K562 (cell line): ENCODE data around the gene RAD51AP2. TPM values are rescaled to one million over a fixed set of nuclear protein-coding genes. Genes with fewer than 3 reads are reported as not detected.

Source experiments
- ATAC-seq: fragments of 200-7000 bp; cut with Tn5 transposase; 3 replicates; pipeline ENCODE4 v1.9.1; 2020; ENCODE audit warnings: moderate library complexity
- BruUV-seq: library from RNA; stranded (reverse); fragments of 400-500 nt; replicated peaks from 2 replicates; lab custom pipeline; 2021; lab: Mats Ljungman, UMichigan
- CTCF ChIA-PET: fragments of 300-600 bp; formaldehyde crosslinking; extraction: SDS; loops from one replicate; lab custom pipeline; 2021; ENCODE audit warnings: low intra/inter-chr PET ratio; lab: Yijun Ruan, JAX
- POLR2A ChIA-PET: fragments of 300-600, 350-650 bp; sonication (Branson Sonifier 250); formaldehyde crosslinking; extraction: SDS; loops from one replicate; lab custom pipeline; 2021; ENCODE audit warnings: antibody characterized with exemption, inconsistent platforms; lab: Yijun Ruan, JAX
- DNase-seq, 4 experiments: peaks; one replicate each; pipeline versions ENCODE4 v3.0.0 to v3.0.0-alpha.2; 2011 to 2018; ENCODE audit warnings: low spot score in 3 of 4, mixed read lengths in 3 of 4; ENCODE audit errors: extremely low read depth in 1 of 4
- FAIRE-seq: peaks from 2 replicates; lab custom pipeline; 2011; peaks lifted over from hg19 to GRCh38; lab: Jason Lieb, UNC
- H2AFZ ChIP-seq: 2 replicates; pipeline ENCODE4 v1.6.0; 2011; ENCODE audit warnings: low read depth, low read length, control low read depth, inconsistent platforms
- H3K27ac ChIP-seq: fragments of 200-600 bp; 3 replicates; pipeline ENCODE4 v1.8.0; 2011; ENCODE audit warnings: low read depth, mild to moderate bottlenecking, control low read depth, inconsistent platforms, low read length, moderate library complexity, mixed read lengths; ENCODE audit errors: extremely low read depth
- H3K27me3 ChIP-seq, 2 experiments: fragments of 300-600 bp in 1 of 2; 2 replicates in 1 of 2; 3 replicates in 1 of 2; pipeline versions ENCODE4 v1.6.0 to v1.8.0; 2011; ENCODE audit warnings: inconsistent platforms in 2 of 2, low read length in 2 of 2, mild to moderate bottlenecking in 1 of 2, mixed read lengths in 1 of 2, moderate library complexity in 1 of 2; ENCODE audit not compliant: control insufficient read depth in 2 of 2, insufficient read depth in 2 of 2
- H3K36me3 ChIP-seq: fragments of 300-600 bp; 3 replicates; pipeline ENCODE4 v1.8.0; 2011; ENCODE audit warnings: mild to moderate bottlenecking, low read length, inconsistent platforms; ENCODE audit not compliant: control insufficient read depth, insufficient read depth
- H3K4me1 ChIP-seq, 2 experiments: fragments of 200-600 bp in 1 of 2; replicated peaks in 1 of 2; 2 replicates in 1 of 2; 3 replicates in 1 of 2; pipeline versions ENCODE4 v1.5.1 to v1.8.0; 2011; ENCODE audit warnings: inconsistent platforms in 2 of 2, low read length in 2 of 2, mild to moderate bottlenecking in 1 of 2, mixed read lengths in 1 of 2, moderate library complexity in 1 of 2; ENCODE audit not compliant: control insufficient read depth in 2 of 2, insufficient read depth in 2 of 2
- H3K4me2 ChIP-seq: 2 replicates; pipeline ENCODE4 v1.6.1; 2011; ENCODE audit warnings: low read length, control low read depth, inconsistent platforms, mixed read lengths; ENCODE audit not compliant: insufficient read depth
- H3K4me3 ChIP-seq: fragments of 200-600 bp; sonication (generic), shearing (Covaris generic); 2 replicates; pipeline ENCODE4 v1.5.1; 2016; ENCODE audit warnings: control low read depth, inconsistent platforms
- H3K79me2 ChIP-seq: fragments of 200-600 bp; 3 replicates; pipeline ENCODE4 v1.8.0; 2011; ENCODE audit warnings: low read length, inconsistent platforms; ENCODE audit not compliant: control insufficient read depth, insufficient read depth
- H3K9ac ChIP-seq, 2 experiments: 2 replicates each; pipeline versions ENCODE4 v1.6.0 to v1.6.1; 2011; ENCODE audit warnings: low read depth in 2 of 2, low read length in 2 of 2, control low read depth in 1 of 2, inconsistent platforms in 1 of 2, mild to moderate bottlenecking in 1 of 2, mixed read lengths in 1 of 2; ENCODE audit not compliant: insufficient read depth in 1 of 2
- H3K9me1 ChIP-seq: one replicate; pipeline ENCODE4 v1.6.0; 2011; ENCODE audit warnings: inconsistent platforms, mild to moderate bottlenecking, low read length, moderate library complexity; ENCODE audit not compliant: control insufficient read depth, insufficient read depth
- H3K9me3 ChIP-seq: replicated peaks from 2 replicates; pipeline ENCODE4 v1.5.1; 2011; ENCODE audit warnings: low read depth, low read length, inconsistent platforms; ENCODE audit not compliant: control insufficient read depth, insufficient read depth
- H4K20me1 ChIP-seq: replicated peaks from 2 replicates; pipeline ENCODE4 v1.6.1; 2011; ENCODE audit warnings: low read length, inconsistent platforms, mixed read lengths; ENCODE audit not compliant: control insufficient read depth, insufficient read depth
- ASH1L ChIP-seq: fragments of 450-650 bp; IDR thresholded peaks from 2 replicates; pipeline ENCODE4 v1.6.1; 2018; ENCODE audit warnings: borderline replicate concordance, mild to moderate bottlenecking, low read depth; ENCODE audit not compliant: partially characterized antibody
- CBX2 ChIP-seq: fragments of 200-600 bp; sonication (generic); IDR thresholded peaks from one replicate; pipeline ENCODE4 v1.6.1; 2012; ENCODE audit warnings: mild to moderate bottlenecking, low read length, inconsistent platforms; ENCODE audit not compliant: insufficient read depth, poor library complexity, severe bottlenecking
- CBX8 ChIP-seq: fragments of 200-600 bp; sonication (generic); IDR thresholded peaks from 2 replicates; pipeline ENCODE4 v1.6.1; 2012; ENCODE audit warnings: borderline replicate concordance, mixed run types, low read depth, mild to moderate bottlenecking, moderate library complexity, mixed read lengths, low read length, control low read depth, inconsistent platforms; ENCODE audit not compliant: poor library complexity, severe bottlenecking; ENCODE audit errors: extremely low read depth
- FOSL1 ChIP-seq: fragments of 200-800 bp; sonication (Bioruptor generic); conservative IDR thresholded peaks from 2 replicates; pipeline ENCODE4 v1.6.1; 2016; ENCODE audit warnings: missing genetic modification characterization, missing compliant biosample characterization
- HMGN3 ChIP-seq: IDR thresholded peaks from 2 replicates; pipeline ENCODE4 v1.6.1; 2011; ENCODE audit warnings: borderline replicate concordance, low read depth, mild to moderate bottlenecking, mixed read lengths, low read length; ENCODE audit not compliant: insufficient read length; ENCODE audit errors: extremely low read depth
- RBM14 ChIP-seq: fragments of 200-400 bp; formaldehyde crosslinking; IDR thresholded peaks from 2 replicates; pipeline ENCODE4 v1.6.1; 2018; ENCODE audit warnings: low read depth, mild to moderate bottlenecking, low read length, moderate library complexity, borderline replicate concordance; ENCODE audit not compliant: insufficient read depth
- THRA ChIP-seq: fragments of 450-650 bp; IDR thresholded peaks from 2 replicates; pipeline ENCODE4 v1.6.1; 2017; ENCODE audit warnings: mild to moderate bottlenecking, moderate library complexity
- TRIM24 ChIP-seq, 2 experiments: fragments of 450-650 bp; IDR thresholded peaks; 2 replicates each; pipeline ENCODE4 v1.6.1; 2016
- ZNF699 ChIP-seq: fragments of 250-450 bp; sonication (Bioruptor Pico); IDR thresholded peaks from 2 replicates; pipeline ENCODE4 v1.8.0; 2021; ENCODE audit warnings: mild to moderate bottlenecking, moderate library complexity; ENCODE audit not compliant: insufficient replicate concordance
- WGBS: fragments of 100-300 bp; shearing (Covaris generic); methylation state at CpG from one replicate; pipeline ENCODE4 v1.1.6; 2016; ENCODE audit warnings: low coverage, mixed read lengths; ENCODE audit not compliant: insufficient coverage; ENCODE audit errors: missing lambda C conversion rate; 5-methylcytosine and 5-hydroxymethylcytosine counted together
- in situ Hi-C: fragments of 300-500 bp; cut with MboI; formaldehyde crosslinking; loops from 4 replicates; pipeline ENCODE4 v1.15.0; 2018; ENCODE audit warnings: inconsistent platforms, mixed read lengths
- intact Hi-C: fragments of 100-400 bp; cut with micrococcal nuclease; formaldehyde crosslinking; loops from 2 replicates; pipeline ENCODE4 v1.14.2; 2022
- polyA plus RNA-seq, 8 experiments: library from polyadenylated mRNA; depleted of rRNA in 4 of 8; stranded (reverse) in 5 of 8; unstranded in 3 of 8; fragments of >200 nt; fragmentation: Nextera tagmentation in 2 of 8; fragmentation: Illumina TruSeq in 1 of 8; extraction: Ambion mirVana in 2 of 8; extraction: Trizol in 1 of 8; gene quantifications; 2 replicates each; pipeline versions ENCODE4 v1.2.1 to v1.2.3, GENCODE V29; 2011 to 2014; ENCODE audit warnings: inconsistent platforms in 1 of 8, missing spikeins in 1 of 8
- total RNA-seq, 7 experiments: library from RNA; depleted of rRNA in 6 of 7; stranded (reverse); fragments of >200 nt in 6 of 7; fragmentation: Illumina TruSeq in 2 of 7; extraction: Trizol in 2 of 7; gene quantifications; 2 replicates each; pipeline versions ENCODE4 v1.2.1 to v1.2.3, GENCODE V29; 2011 to 2021; ENCODE audit warnings: low replicate concordance in 1 of 7
- TF ChIP-seq, protein P1 (sequence below): fragments of 450-650 bp; IDR thresholded peaks from 2 replicates; pipeline ENCODE4 v1.6.1; 2016; ENCODE audit warnings: low read depth

RAD51AP2 gene
- total and polyA plus RNA-seq, 9 of the 15 experiments (the other 6 are each of a cell fraction or from before 2014, with no cell fraction given), result 0.01 to 0.04 (median 0.04) TPM; not detected in 6

DNA sequence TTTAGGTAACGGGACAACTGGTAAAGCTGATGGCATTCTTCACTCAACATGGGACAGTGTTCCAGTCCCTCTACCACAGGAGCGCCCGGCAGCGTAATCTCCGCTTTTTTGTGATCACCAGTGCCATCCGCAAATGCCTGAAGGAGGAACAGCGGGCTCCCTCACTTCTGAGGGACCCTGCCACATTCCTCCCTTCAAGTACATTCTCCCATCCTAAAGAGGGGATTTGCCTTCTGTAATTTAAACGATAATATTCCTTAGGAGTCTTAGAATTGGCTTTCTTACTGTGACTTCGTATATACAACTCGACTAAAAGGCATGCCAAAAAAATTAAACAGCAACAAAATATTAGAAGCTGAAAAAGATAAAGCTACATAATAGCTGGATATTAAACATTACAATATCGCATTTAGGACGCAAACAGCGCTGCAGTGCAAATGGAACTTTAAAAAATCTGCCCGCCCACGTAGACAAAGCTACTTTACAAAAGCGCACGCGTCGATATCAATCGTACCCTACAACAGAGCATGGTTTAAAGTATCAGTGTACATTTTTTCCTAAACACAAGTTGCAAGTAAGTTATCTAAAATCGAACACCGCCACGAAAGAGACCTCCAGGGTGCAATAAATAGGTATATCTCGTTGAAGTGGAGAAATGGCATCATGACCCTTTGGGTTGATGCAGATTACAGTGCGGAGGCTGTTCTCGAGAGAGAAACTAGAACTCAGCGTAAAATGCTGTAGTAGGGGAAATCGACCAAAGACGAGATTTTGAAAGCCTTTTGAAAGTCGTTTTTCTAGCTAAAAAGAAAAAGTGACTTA is 20.0 kb upstream of the RAD51AP2 start:
- H2AFZ ChIP-seq, result 0 out of 2 replicates have a peak overlapping the region, but pooled peaks have one; percentile 38
- H4K20me1 ChIP-seq, result no peaks in the 10 kb centered on the region
- 0 out of 4 replicates have a peak overlapping the region, but pooled peaks of 1 of the 2 experiments have one; percentile 43 for H3K9ac ChIP-seq
- H3K4me2 ChIP-seq, result peak overlapping the region; percentile 40; the same call in 1 of the 2 replicates
- peaks cover 31 to 37% of the 10 kb centered on the region in 2 experiments for H3K27me3 ChIP-seq
- peak overlapping the region; percentile 21; the same call in 1 of the 2 replicates for H3K4me3 ChIP-seq
- H3K79me2 ChIP-seq, result no peaks in the 10 kb centered on the region
- H3K36me3 ChIP-seq, result no peaks in the 10 kb centered on the region
- H3K4me1 ChIP-seq, result peaks cover 0 to 17% of the 10 kb centered on the region in 2 experiments; a peak in 3 of 5 replicates
- no peaks in the 10 kb centered on the region for H3K9me1 ChIP-seq
- 10% methylated on average over 29 of the region's 30 CpGs for WGBS
- BruUV-seq, result no TSS peak
- FAIRE-seq (no peak), DNase-seq (no peak), ATAC-seq (peak; percentile 33)
- ChIA-PET POLR2A (interaction anchor here (1.1 kb wide), 1 partner anchor 11 kb away, joined by 4 read pairs; no protein-coding TSS in a partner anchor), CTCF (no interaction called here)
- no peak overlapping the region for H3K27ac ChIP-seq
- intact Hi-C loops (no loop called here), in situ Hi-C loops (no loop called here)
- no peaks in the 10 kb centered on the region for H3K9me3 ChIP-seq
- TF ChIP-seq, protein P1, sequence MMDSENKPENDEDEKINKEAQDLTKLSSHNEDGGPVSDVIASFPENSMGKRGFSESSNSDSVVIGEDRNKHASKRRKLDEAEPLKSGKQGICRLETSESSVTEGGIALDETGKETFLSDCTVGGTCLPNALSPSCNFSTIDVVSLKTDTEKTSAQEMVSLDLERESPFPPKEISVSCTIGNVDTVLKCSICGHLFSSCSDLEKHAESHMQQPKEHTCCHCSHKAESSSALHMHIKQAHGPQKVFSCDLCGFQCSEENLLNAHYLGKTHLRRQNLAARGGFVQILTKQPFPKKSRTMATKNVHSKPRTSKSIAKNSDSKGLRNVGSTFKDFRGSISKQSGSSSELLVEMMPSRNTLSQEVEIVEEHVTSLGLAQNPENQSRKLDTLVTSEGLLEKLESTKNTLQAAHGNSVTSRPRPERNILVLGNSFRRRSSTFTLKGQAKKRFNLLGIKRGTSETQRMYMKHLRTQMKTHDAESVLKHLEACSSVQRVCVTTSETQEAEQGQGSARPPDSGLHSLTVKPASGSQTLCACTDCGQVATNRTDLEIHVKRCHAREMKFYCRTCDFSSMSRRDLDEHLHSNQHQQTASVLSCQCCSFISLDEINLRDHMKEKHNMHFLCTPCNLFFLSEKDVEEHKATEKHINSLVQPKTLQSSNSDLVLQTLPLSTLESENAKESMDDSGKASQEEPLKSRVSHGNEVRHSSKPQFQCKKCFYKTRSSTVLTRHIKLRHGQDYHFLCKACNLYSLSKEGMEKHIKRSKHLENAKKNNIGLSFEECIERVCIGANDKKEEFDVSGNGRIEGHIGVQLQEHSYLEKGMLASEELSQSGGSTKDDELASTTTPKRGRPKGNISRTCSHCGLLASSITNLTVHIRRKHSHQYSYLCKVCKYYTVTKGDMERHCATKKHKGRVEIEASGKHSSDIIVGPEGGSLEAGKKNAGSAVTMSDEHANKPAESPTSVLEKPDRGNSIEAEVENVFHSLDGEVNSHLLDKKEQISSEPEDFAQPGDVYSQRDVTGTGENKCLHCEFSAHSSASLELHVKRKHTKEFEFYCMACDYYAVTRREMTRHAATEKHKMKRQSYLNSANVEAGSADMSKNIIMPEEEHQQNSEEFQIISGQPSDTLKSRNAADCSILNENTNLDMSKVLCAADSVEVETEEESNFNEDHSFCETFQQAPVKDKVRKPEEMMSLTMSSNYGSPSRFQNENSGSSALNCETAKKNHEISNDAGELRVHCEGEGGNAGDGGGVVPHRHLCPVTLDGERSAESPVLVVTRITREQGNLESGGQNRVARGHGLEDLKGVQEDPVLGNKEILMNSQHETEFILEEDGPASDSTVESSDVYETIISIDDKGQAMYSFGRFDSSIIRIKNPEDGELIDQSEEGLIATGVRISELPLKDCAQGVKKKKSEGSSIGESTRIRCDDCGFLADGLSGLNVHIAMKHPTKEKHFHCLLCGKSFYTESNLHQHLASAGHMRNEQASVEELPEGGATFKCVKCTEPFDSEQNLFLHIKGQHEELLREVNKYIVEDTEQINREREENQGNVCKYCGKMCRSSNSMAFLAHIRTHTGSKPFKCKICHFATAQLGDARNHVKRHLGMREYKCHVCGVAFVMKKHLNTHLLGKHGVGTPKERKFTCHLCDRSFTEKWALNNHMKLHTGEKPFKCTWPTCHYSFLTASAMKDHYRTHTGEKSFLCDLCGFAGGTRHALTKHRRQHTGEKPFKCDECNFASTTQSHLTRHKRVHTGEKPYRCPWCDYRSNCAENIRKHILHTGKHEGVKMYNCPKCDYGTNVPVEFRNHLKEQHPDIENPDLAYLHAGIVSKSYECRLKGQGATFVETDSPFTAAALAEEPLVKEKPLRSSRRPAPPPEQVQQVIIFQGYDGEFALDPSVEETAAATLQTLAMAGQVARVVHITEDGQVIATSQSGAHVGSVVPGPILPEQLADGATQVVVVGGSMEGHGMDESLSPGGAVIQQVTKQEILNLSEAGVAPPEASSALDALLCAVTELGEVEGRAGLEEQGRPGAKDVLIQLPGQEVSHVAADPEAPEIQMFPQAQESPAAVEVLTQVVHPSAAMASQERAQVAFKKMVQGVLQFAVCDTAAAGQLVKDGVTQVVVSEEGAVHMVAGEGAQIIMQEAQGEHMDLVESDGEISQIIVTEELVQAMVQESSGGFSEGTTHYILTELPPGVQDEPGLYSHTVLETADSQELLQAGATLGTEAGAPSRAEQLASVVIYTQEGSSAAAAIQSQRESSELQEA, result no peak
- TF ChIP-seq THRA (no peak), HMGN3 (no peak), RBM14 (no peak), CBX8 (peak; percentile 93), ASH1L (no peak), FOSL1 (tag) (no peak), ZNF699 (CRISPR knock-in tag) (no peak), CBX2 (peak; percentile 83), TRIM24 (IDR thresholded peaks at IDR 0.05) (no peak)
